Natural killer cell (primary cell): ENCODE measurements around the gene CMSS1. TPM values are rescaled to one million over a fixed set of nuclear protein-coding genes. Genes with fewer than 3 reads are reported as not detected.
"Not testable (repeated sequence)": the region's sequence is repeated elsewhere in the genome, so short reads cannot be mapped to it uniquely, and the experiment has no call there.

ENCODE experiments used
- ATAC-seq, 3 donors: fragments of 150-1000 bp in 2 of 3; fragments of 200-7000 bp in 1 of 3; cut with Tn5 transposase; 1 replicate in 1 of 3; 2 replicates in 2 of 3; pipeline ENCODE4 v1.10.0; 2021; ENCODE audit warnings: mild to moderate bottlenecking in 2 of 3, moderate library complexity in 2 of 3
- DNase-seq, 2 donors: peaks; one replicate each; pipeline versions ENCODE4 v3.0.0 to v3.0.0-alpha.2; 2013 to 2021; ENCODE audit warnings: mixed read lengths in 1 of 2
- H3K27ac ChIP-seq: one replicate; pipeline ENCODE4 v1.5.1; 2013; ENCODE audit warnings: mild to moderate bottlenecking, low read length
- H3K27me3 ChIP-seq: one replicate; pipeline ENCODE4 v1.6.1; 2013; ENCODE audit warnings: low read length; ENCODE audit not compliant: control insufficient read depth, insufficient read depth
- H3K36me3 ChIP-seq: one replicate; pipeline ENCODE4 v1.6.1; 2013; ENCODE audit warnings: low read length; ENCODE audit not compliant: control insufficient read depth, insufficient read depth
- H3K4me1 ChIP-seq: one replicate; pipeline ENCODE4 v1.6.1; 2013; ENCODE audit warnings: low read length; ENCODE audit not compliant: control insufficient read depth, insufficient read depth
- H3K4me3 ChIP-seq: one replicate; pipeline ENCODE4 v1.5.1; 2013; ENCODE audit warnings: low read length
- H3K9me3 ChIP-seq: one replicate; pipeline ENCODE4 v1.6.1; 2013; ENCODE audit warnings: low read length; ENCODE audit not compliant: control insufficient read depth, insufficient read depth
- H3K27ac Mint-ChIP-seq, 2 donors: one replicate each; pipeline ENCODE4 v1.8.0; 2022; ENCODE audit warnings: mild to moderate bottlenecking in 2 of 2, mixed read lengths in 2 of 2, moderate library complexity in 1 of 2
- H3K27me3 Mint-ChIP-seq, 2 donors: one replicate each; pipeline ENCODE4 v1.8.0; 2022; ENCODE audit warnings: low read depth in 2 of 2, mixed read lengths in 2 of 2
- H3K36me3 Mint-ChIP-seq: one replicate; pipeline ENCODE4 v1.8.0; 2022; ENCODE audit warnings: mixed read lengths
- H3K4me1 Mint-ChIP-seq, 2 donors: one replicate each; pipeline ENCODE4 v1.8.0; 2022; ENCODE audit warnings: mixed read lengths in 2 of 2
- H3K4me3 Mint-ChIP-seq: one replicate; pipeline ENCODE4 v1.8.0; 2022; ENCODE audit warnings: mild to moderate bottlenecking, moderate library complexity, mixed read lengths
- H3K9me3 Mint-ChIP-seq, 2 donors: one replicate each; pipeline ENCODE4 v1.8.0; 2022; ENCODE audit warnings: mixed read lengths in 2 of 2
- CTCF ChIP-seq: fragments of 200-600 bp; IDR thresholded peaks from one replicate; pipeline ENCODE4 v1.8.0; 2022; ENCODE audit warnings: antibody characterized with exemption
- WGBS: methylation state at CpG from one replicate; pipeline ENCODE4 v1.1.7; 2013; ENCODE audit warnings: missing lambda C conversion rate; ENCODE audit not compliant: insufficient coverage; 5-methylcytosine and 5-hydroxymethylcytosine counted together
- intact Hi-C: fragments of 100-400 bp; cut with micrococcal nuclease; formaldehyde crosslinking; loops from one replicate; pipeline ENCODE4 v1.14.2; 2022
- total RNA-seq, 4 donors: library from RNA; stranded (reverse); fragments of 120-200 nt in 1 of 4; gene quantifications; one replicate each; pipeline versions ENCODE4 v1.2.3 to v1.2.4, GENCODE V29; 2013 to 2022

Gene CMSS1
- total RNA-seq, 3 donors from 2014 or later (not counting 1 experiment from before 2014, with no cell fraction given): 7.8 to 12.7 (median 9.2) TPM

GRCh38 chr3:100227511-100227921 lies 409.9 kb downstream of the CMSS1 start:
- H3K27me3 ChIP-seq: no peaks in the 10 kb centered on the region
- no peak for ATAC-seq
- H3K4me3 Mint-ChIP-seq: no peak overlapping the region
- no peaks in the 10 kb centered on the region for H3K4me1 ChIP-seq
- DNase-seq: no peak
- H3K36me3 ChIP-seq: no peaks in the 10 kb centered on the region
- H3K27ac ChIP-seq: no peak overlapping the region
- intact Hi-C loops: no loop called here
- H3K4me3 ChIP-seq: no peak overlapping the region
- TF ChIP-seq CTCF: no peak
- no peaks in the 10 kb centered on the region for H3K4me1 Mint-ChIP-seq
- no peaks in the 10 kb centered on the region for H3K9me3 ChIP-seq
- no peaks in the 10 kb centered on the region for H3K36me3 Mint-ChIP-seq
- no peaks in the 10 kb centered on the region for H3K9me3 Mint-ChIP-seq
- H3K27ac Mint-ChIP-seq: no peak overlapping the region
- WGBS: 90% methylated on average over 1 of the region's 2 CpGs
- H3K27me3 Mint-ChIP-seq: no peaks in the 10 kb centered on the region

GRCh38 chr3:100228247-100228646 lies 410.6 kb downstream of the CMSS1 start:
- Histone ChIP-seq H3K27ac (no peak overlapping the region), H3K4me1 (no peaks in the 10 kb centered on the region), H3K4me3 (no peak overlapping the region), H3K9me3 (no peaks in the 10 kb centered on the region), H3K36me3 (no peaks in the 10 kb centered on the region), H3K27me3 (no peaks in the 10 kb centered on the region)
- DNase-seq (no peak), ATAC-seq (no peak)
- Mint-ChIP-seq H3K27ac (no peak overlapping the region), H3K4me3 (no peak overlapping the region), H3K9me3 (no peaks in the 10 kb centered on the region), H3K4me1 (no peaks in the 10 kb centered on the region), H3K36me3 (no peaks in the 10 kb centered on the region), H3K27me3 (no peaks in the 10 kb centered on the region)
- intact Hi-C loops: no loop called here
- no peak for TF ChIP-seq CTCF
- 100% methylated on average over 1 of the region's 1 CpG for WGBS

GRCh38 chr3:100229188-100229587 lies 411.5 kb downstream of the CMSS1 start:
- H3K27ac ChIP-seq, ATAC-seq, H3K27me3 ChIP-seq, H3K4me1 Mint-ChIP-seq, H3K27me3 Mint-ChIP-seq, H3K27ac Mint-ChIP-seq, H3K4me3 Mint-ChIP-seq, H3K9me3 ChIP-seq, H3K4me3 ChIP-seq, intact Hi-C loops, DNase-seq, H3K9me3 Mint-ChIP-seq, H3K36me3 Mint-ChIP-seq, H3K36me3 ChIP-seq, H3K4me1 ChIP-seq: not testable (repeated sequence)
- 84% methylated on average over 2 of the region's 3 CpGs for WGBS

GRCh38 chr3:100230710-100231109 lies 413.0 kb downstream of the CMSS1 start:
- H3K27me3 ChIP-seq: no peaks in the 10 kb centered on the region
- no peaks in the 10 kb centered on the region for H3K36me3 ChIP-seq
- no peak overlapping the region for H3K4me3 ChIP-seq
- no peaks in the 10 kb centered on the region for H3K36me3 Mint-ChIP-seq
- no peaks in the 10 kb centered on the region for H3K4me1 ChIP-seq
- intact Hi-C loops: no loop called here
- H3K4me1 Mint-ChIP-seq: no peaks in the 10 kb centered on the region
- H3K4me3 Mint-ChIP-seq: no peak overlapping the region
- no peaks in the 10 kb centered on the region for H3K9me3 ChIP-seq
- H3K27ac Mint-ChIP-seq: no peak overlapping the region
- H3K27me3 Mint-ChIP-seq: no peaks in the 10 kb centered on the region
- DNase-seq (no peak), ATAC-seq (no peak)
- no peak overlapping the region for H3K27ac ChIP-seq
- H3K9me3 Mint-ChIP-seq: no peaks in the 10 kb centered on the region
- WGBS: 100% methylated on average over 1 of the region's 3 CpGs
- no peak for TF ChIP-seq CTCF

Other genes starting within 250 kb of the CMSS1 start
- gene COL8A1, start 179.3 kb upstream of the CMSS1 start, total RNA-seq: under 1 TPM in 2 of 3 donors, not detected in 1; 0.12 to 0.23 TPM